Measurements from ENCODE around the gene KSR2. TPM values are rescaled to one million over a fixed set of nuclear protein-coding genes. Genes with fewer than 3 reads are reported as not detected.

Gene KSR2
- polyA plus RNA-seq, 4 donors: 0.75 to 1.0 (median 0.93) TPM

GRCh38 chr12:117702741-117703140, 266.0 kb downstream of the KSR2 start:
- DNase-seq (ENCODE audit: low read depth in 4 of 4, low spot score in 3 of 4): no peak

GRCh38 chr12:117699575-117699974, 269.2 kb downstream of the KSR2 start:
- DNase-seq (ENCODE audit: low read depth in 4 of 4, low spot score in 3 of 4): no peak

- no peak for DNase-seq (ENCODE audit: low read depth in 4 of 4, low spot score in 3 of 4)
Measured at GRCh38 chr12:117699118-117699517, 269.7 kb downstream of the KSR2 start.

GRCh38 chr12:117695956-117696355, 272.8 kb downstream of the KSR2 start:
- no peak for DNase-seq (ENCODE audit: low read depth in 4 of 4, low spot score in 3 of 4)

- no peak for DNase-seq (ENCODE audit: low read depth in 4 of 4, low spot score in 3 of 4)
Measured at GRCh38 chr12:117692512-117692911, 276.3 kb downstream of the KSR2 start.

- DNase-seq (ENCODE audit: low read depth in 4 of 4, low spot score in 3 of 4): no peak
Measured at GRCh38 chr12:117689857-117690256, 278.9 kb downstream of the KSR2 start.

GRCh38 chr12:117688446-117688845, 280.3 kb downstream of the KSR2 start:
- DNase-seq (ENCODE audit: low read depth in 4 of 4, low spot score in 3 of 4): no peak

GRCh38 chr12:117686911-117687377, 281.8 kb downstream of the KSR2 start:
- no peak for DNase-seq (ENCODE audit: low read depth in 4 of 4, low spot score in 3 of 4)

- DNase-seq (ENCODE audit: low read depth in 4 of 4, low spot score in 3 of 4): no peak
Measured at GRCh38 chr12:117686210-117686609, 282.6 kb downstream of the KSR2 start.

GRCh38 chr12:117685110-117685926, 283.5 kb downstream of the KSR2 start:
- peak in 1 of 4 donors; percentile 12 for DNase-seq (ENCODE audit: low read depth in 4 of 4, low spot score in 3 of 4)

GRCh38 chr12:117684471-117684870, 284.3 kb downstream of the KSR2 start:
- no peak for DNase-seq (ENCODE audit: low read depth in 4 of 4, low spot score in 3 of 4)

- DNase-seq (ENCODE audit: low read depth in 4 of 4, low spot score in 3 of 4): no peak
Measured at GRCh38 chr12:117680312-117680711, 288.5 kb downstream of the KSR2 start.

GRCh38 chr12:117679776-117680175, 289.0 kb downstream of the KSR2 start:
- DNase-seq (ENCODE audit: low read depth in 4 of 4, low spot score in 3 of 4): no peak

GRCh38 chr12:117674763-117675162, 294.0 kb downstream of the KSR2 start:
- DNase-seq (ENCODE audit: low read depth in 4 of 4, low spot score in 3 of 4): no peak

GRCh38 chr12:117674313-117674712, 294.5 kb downstream of the KSR2 start:
- DNase-seq (ENCODE audit: low read depth in 4 of 4, low spot score in 3 of 4): no peak

GRCh38 chr12:117671734-117672133, 297.1 kb downstream of the KSR2 start:
- no peak for DNase-seq (ENCODE audit: low read depth in 4 of 4, low spot score in 3 of 4)

GRCh38 chr12:117664169-117664568, 304.6 kb downstream of the KSR2 start:
- DNase-seq (ENCODE audit: low read depth in 4 of 4, low spot score in 3 of 4): no peak

- DNase-seq (ENCODE audit: low read depth in 4 of 4, low spot score in 3 of 4): no peak
Measured at GRCh38 chr12:117662620-117663395, 306.0 kb downstream of the KSR2 start.

- DNase-seq (ENCODE audit: low read depth in 4 of 4, low spot score in 3 of 4): no peak
Measured at GRCh38 chr12:117662220-117662619, 306.6 kb downstream of the KSR2 start.

GRCh38 chr12:117661471-117661870, 307.3 kb downstream of the KSR2 start:
- no peak for DNase-seq (ENCODE audit: low read depth in 4 of 4, low spot score in 3 of 4)

GRCh38 chr12:117660896-117661295, 307.9 kb downstream of the KSR2 start:
- DNase-seq (ENCODE audit: low read depth in 4 of 4, low spot score in 3 of 4): no peak

GRCh38 chr12:117658226-117658625, 310.6 kb downstream of the KSR2 start:
- DNase-seq (ENCODE audit: low read depth in 4 of 4, low spot score in 3 of 4): no peak

Measured in right renal pelvis (tissue), 4 donors.